NOMO-1 (cell line): ENCODE measurements around the gene FGFRL1.
"Not testable (repeated sequence)": the region's sequence is repeated elsewhere in the genome, so short reads cannot be mapped to it uniquely, and the experiment has no call there.

Experiments used
- DNase-seq, 2 experiments: peaks; one replicate each; lab custom pipeline; 2025; ENCODE audit not compliant: unreplicated experiment in 2 of 2; lab: John Stamatoyannopoulos, UW

Gene FGFRL1

DNA sequence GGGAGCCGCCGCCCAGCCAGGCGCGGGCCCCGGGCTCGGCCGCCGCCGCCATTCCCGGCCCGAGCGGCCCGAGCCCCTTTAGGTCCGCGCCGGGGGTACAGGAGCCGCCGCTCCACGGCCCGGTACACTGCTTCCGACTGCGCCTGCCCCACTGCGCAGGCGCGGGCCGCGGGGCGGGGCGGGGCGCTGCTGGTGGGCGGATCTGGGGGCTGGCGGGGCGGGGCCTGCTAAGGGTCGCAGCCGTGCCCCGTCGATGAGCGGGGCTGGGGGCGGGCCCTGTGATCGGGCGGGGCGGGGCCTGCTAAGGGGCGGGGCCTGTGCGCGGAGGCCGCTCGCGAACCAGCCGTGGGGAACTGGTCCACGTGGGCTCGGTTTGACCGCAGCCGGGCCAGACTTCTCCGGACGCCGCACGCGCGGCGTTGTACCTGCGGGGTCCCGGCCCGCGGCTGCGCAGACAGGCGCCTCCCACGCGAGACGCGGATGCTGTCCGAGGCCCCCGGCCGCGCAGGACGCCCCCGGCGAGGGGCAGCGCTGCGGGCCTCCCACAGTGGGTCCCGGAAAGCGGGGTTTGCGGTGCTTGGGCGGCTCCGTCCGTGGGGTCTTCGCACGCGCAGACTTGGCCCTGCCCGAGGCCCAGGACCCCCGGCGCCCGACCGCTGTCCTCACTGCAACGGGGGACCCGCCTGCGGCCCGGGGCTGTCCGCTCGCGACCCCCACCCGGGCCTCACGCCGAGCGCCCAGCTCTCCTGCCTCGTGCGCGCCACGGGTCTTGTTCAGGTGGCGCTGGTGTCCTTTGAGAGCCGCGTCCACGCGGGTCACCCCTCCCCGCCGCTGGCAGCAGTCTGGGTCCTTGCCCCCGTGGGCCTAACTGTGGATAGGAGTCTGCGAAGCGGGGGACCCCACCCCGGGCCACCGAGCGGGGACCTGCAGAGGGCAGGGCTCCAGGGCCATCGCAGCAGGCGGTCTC lies 37.7 kb upstream of the FGFRL1 start, which contains the start of gene DGKQ:
TSS of gene DGKQ (minus strand) at position 139 of the 967 bp plus-strand sequence. CDS start at position 52, 87 bp downstream.
- peak; percentile 64 to 85 for DNase-seq

DNA sequence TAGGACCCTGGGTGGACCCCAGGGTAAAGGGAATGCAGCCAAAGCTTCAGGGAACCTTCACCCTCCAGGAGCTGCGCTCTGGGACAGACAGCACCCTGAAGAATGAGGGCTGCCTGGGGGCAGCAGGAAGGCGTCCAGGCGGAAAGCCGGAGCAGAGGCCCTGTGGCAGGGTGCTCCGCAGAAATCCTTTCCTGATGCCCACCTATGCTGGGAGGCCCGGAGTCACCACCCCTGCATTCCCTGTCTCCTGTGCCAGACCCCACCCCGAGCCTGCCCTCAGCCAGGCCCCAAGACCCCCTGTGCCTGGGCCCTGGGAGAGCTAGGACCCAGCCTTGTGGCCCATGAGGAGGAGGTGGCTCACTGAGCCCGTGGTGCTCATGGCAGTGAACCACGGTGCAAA lies 36.8 kb upstream of the FGFRL1 start:
- no peak for DNase-seq

DNA sequence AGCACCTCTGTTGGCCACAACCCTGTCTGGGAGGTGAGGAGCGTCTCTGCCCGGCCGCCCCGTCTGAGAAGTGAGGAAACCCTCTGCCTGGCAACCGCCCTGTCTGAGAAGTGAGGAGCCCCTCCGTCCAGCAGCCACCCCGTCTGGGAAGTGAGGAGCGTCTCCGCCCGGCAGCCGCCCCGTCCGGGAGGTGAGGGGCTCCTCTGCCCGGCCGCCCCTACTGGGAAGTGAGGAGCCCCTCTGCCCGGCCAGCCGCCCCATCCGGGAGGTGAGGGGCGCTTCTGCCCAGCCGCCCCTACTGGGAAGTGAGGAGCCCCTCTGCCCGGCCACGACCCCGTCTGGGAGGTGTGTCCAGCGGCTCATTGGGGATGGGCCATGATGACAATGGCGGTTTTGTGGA lies 35.4 kb upstream of the FGFRL1 start:
- not testable (repeated sequence) for DNase-seq

DNA sequence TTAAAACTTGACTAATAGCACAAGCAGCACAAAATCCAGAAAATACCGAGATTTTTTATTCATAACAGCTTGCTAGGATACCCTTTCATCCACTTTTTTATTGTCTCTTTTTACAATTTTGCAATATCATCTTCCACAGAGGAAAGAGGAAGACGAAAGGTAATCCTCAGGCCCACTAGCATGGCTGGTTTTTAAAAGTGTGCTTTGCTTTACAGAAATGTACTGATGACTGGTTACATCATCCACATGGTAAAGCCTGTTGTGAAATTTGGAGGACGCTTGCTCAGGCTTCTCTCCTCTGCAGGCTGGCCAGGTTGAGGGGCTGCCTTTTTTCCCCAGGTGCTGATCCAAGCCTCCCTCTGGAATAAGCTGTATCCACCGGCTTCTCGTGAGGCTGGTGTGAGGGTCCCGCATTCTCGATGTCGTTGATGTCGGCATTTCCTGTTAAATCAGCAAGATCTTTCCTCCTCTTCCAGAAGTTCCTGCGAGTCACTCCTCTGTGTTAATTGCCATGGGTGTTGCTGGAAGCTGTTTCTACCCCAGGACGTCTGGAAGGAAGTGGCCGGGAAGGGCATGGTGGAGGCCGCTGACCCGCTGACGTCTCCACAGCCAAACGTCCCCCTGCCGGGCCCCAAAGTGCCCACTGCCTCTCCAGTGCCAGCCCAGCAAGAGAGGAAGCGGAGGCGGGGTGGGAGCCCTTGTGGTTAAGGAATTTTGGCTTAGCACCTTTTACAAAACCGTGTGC lies 32.3 kb upstream of the FGFRL1 start:
- DNase-seq: peak; percentile 86 to 97

DNA sequence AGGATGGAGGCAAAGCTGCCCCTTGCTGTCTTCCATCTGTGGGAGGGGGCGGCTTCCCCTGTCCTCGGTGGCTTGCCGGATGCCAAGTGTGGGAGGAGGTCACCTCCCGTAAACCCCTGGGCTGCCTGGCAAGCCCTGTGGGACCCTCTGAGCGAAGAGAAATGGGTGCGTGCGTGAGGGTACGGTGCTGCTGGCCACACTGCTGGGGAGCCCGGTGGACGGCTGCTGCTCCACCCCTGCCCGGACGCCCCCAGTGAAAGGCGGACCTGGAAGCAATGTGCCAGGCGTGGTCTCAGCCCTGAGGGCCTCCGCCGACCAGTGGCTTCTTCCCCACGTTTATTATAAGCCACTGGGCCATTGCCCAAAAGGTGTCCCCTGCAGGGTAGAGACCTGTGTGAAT lies 29.1 kb upstream of the FGFRL1 start:
- no peak for DNase-seq

GRCh38 chr4:982814-983213 lies 28.6 kb upstream of the FGFRL1 start:
- no peak for DNase-seq

- DNase-seq: no peak
These were observed 26.9 kb upstream of the FGFRL1 start for GRCh38 chr4:984336-985054.

- DNase-seq: peak; percentile 35 to 61
These were observed 26.1 kb upstream of the FGFRL1 start for GRCh38 chr4:985123-985830.

DNA sequence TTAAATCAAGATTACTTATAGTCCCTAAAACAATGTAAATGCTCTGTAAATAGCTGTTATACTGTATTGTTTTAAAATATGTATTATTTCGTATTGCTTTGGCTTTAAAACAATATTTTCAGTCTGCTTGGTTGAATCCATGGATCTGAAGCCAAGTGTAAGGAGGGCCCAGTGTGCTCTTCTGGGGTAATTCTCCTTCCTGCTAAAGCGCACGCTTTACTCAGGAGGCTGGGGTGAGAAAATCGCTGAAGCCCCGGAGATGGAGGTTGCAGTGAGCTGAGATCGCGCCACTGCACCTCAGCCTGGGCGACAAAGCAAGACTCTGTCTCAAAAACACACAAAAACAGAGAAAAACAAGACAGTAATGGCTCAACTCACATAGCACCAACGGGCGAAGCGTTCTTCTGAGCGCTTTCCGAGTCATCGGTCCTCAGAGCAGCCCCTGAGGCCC lies 25.0 kb upstream of the FGFRL1 start:
- no peak for DNase-seq

GRCh38 chr4:986879-987623 lies 24.4 kb upstream of the FGFRL1 start, which contains the start of gene IDUA:
TSS of gene IDUA (plus strand) at chr4:987044. CDS start at chr4:987085, 41 bp downstream.
- peak; percentile 70 to 80 for DNase-seq

DNA sequence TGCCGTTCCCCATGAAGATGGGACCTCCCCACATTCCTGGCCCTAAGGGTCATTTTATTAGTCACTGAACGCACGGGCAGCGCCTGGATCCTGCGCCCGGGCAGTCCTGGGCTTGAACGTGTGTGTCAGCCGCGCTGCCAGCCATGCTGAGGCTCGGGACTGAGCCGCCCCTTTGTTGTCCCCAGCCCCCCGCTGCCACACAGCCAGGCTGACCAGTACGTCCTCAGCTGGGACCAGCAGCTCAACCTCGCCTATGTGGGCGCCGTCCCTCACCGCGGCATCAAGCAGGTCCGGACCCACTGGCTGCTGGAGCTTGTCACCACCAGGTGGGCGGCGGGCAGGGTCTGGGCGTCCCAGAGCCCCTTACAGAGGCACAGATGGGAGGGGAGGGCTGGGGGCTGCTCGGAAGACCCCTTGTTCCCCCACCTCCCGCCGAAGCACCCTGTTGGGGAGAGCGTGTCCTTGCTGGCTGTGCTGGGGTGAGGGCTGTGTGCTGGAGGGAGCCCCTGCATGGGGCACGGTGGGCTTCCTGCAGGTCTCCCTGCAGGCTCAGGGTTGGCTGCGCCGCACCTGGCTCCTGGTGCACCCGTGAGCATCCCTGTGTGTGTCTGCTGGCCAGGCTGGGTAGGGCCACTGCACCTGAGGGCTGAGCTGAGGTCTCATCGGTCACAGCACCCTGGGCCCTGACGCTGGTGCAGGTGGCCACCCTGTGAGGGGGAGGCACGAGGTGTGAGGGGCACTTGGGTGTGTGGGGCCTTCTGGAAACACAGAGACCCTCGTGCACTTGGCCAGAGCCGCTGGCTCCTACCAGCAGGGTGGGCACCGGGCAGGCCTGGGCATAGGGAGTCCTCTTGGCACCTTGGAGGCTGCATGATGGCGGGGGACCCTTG lies 23.6 kb upstream of the FGFRL1 start:
- DNase-seq: no peak

GRCh38 chr4:988726-989721 lies 22.4 kb upstream of the FGFRL1 start:
- no peak for DNase-seq

DNA sequence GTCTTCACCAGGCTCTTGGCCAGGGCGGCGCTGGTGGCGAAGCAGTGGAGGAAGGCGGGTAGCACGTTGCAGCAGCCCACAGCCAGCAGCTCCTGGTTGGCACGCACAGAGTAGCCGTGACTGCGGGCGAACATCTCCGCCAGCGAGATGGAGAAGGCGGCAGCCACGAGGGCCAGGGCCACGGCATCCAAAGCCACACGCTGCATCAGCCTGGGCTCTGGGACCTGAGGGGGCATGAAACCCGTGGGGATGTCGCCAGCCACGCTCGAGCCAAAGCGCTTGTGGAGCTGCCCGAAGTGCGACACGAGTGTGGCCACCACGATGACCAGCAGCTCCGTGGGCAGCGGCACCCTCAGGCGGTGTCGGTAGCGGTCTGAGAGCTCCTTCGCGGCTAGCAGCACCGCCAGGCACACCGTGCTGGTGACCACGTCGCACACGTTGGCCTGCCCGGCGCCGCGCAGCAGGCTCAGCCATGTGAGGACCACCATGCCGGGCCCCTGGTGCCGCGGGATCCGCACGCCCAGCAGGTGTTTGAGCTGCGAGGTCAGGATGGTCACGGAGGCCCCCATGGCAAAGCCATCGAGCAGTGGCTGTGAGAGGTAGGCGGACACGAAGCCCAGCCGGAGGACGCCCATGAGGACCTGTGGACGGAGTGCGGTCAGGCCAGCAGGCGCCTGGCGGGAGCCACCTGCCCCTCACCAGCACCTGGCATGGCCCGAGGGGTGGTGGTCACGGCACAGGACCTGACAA lies 21.5 kb upstream of the FGFRL1 start:
- no peak for DNase-seq

DNA sequence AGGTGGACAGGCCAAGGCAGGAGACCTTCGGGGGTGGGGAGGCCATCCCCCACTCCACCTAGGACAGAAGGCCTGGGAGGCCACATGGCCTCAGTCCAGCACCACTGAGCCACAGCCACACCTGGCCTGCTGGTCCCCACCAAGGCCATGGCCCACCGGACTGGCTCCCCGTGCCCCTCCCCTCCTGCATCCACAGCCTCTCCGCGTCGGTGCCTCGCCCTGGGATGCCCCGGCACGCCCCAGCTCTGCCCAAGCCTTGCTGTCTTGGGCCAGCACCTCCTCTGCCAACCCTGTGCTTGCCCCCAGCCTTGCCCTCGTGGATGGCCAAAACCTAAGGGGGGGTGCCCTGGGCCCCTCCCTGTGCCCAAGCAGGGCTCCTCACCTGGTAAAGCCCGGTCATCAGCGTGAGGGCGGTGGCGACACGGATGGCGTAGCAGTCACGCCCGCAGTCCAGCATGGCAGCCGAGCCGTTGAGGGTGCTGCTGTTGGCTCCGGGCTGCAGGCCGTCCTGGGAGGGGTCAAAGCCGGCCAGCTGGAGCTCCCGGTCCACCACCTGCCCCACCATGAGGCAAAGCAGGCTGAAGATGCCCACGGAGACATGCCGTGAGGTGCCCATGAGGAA lies 20.6 kb upstream of the FGFRL1 start:
- DNase-seq: no peak

GRCh38 chr4:991451-992296 lies 19.8 kb upstream of the FGFRL1 start:
- no peak for DNase-seq
